GM23248 (cell line): Measurements from ENCODE around the gene CFTR. TPM values are rescaled to one million over a fixed set of nuclear protein-coding genes. Genes with fewer than 3 reads are reported as not detected.

Source experiments
- DNase-seq: peaks from one replicate; pipeline ENCODE4 v3.0.0-alpha.2; 2015
- H2AFZ ChIP-seq: fragments of 200-600 bp; sonication (generic); 2 replicates; pipeline ENCODE4 v1.6.1; 2016; ENCODE audit warnings: antibody characterized with exemption
- H3F3A ChIP-seq: fragments of 200-600 bp; sonication (generic); 2 replicates; pipeline ENCODE4 v1.6.1; 2016; ENCODE audit warnings: mild to moderate bottlenecking, antibody characterized with exemption, mixed run types; ENCODE audit not compliant: insufficient read depth
- H3K27ac ChIP-seq: fragments of 200-600 bp; sonication (generic); 2 replicates; pipeline ENCODE4 v1.5.1; 2016; ENCODE audit warnings: mild to moderate bottlenecking
- H3K27me3 ChIP-seq: fragments of 200-600 bp; sonication (generic); replicated peaks from 2 replicates; pipeline ENCODE4 v1.6.1; 2016; ENCODE audit warnings: mild to moderate bottlenecking; ENCODE audit not compliant: insufficient read depth
- H3K36me3 ChIP-seq: fragments of 200-600 bp; sonication (generic); 2 replicates; pipeline ENCODE4 v1.6.1; 2016; ENCODE audit warnings: low read depth, mild to moderate bottlenecking
- H3K4me1 ChIP-seq: fragments of 200-600 bp; sonication (generic); 2 replicates; pipeline ENCODE4 v1.6.1; 2016; ENCODE audit warnings: mild to moderate bottlenecking; ENCODE audit not compliant: insufficient read depth
- H3K4me2 ChIP-seq: fragments of 200-600 bp; sonication (generic); one replicate; pipeline ENCODE4 v1.6.1; 2016; ENCODE audit warnings: mild to moderate bottlenecking; ENCODE audit not compliant: unreplicated experiment
- H3K4me3 ChIP-seq: fragments of 200-600 bp; sonication (generic); 2 replicates; pipeline ENCODE4 v1.5.1; 2016; ENCODE audit warnings: mild to moderate bottlenecking
- H3K79me2 ChIP-seq: fragments of 200-600 bp; sonication (generic); 2 replicates; pipeline ENCODE4 v1.6.1; 2016; ENCODE audit warnings: mild to moderate bottlenecking; ENCODE audit not compliant: insufficient read depth
- H3K9ac ChIP-seq: fragments of 200-600 bp; sonication (generic); 2 replicates; pipeline ENCODE4 v1.6.1; 2016; ENCODE audit warnings: mild to moderate bottlenecking
- H3K9me2 ChIP-seq: fragments of 200-600 bp; sonication (generic); 2 replicates; pipeline ENCODE4 v1.6.1; 2016; ENCODE audit warnings: mixed run types, mild to moderate bottlenecking, moderate library complexity; ENCODE audit not compliant: insufficient read depth
- H3K9me3 ChIP-seq: fragments of 200-600 bp; sonication (generic); one replicate; pipeline ENCODE4 v1.6.1; 2017; ENCODE audit warnings: low read depth
- H4K20me1 ChIP-seq: fragments of 200-600 bp; sonication (generic); 2 replicates; pipeline ENCODE4 v1.6.0; 2016; ENCODE audit not compliant: insufficient read depth
- EZH2 ChIP-seq: fragments of 200-600 bp; sonication (generic); IDR thresholded peaks from 2 replicates; pipeline ENCODE4 v1.6.1; 2018; ENCODE audit warnings: antibody characterized with exemption, mild to moderate bottlenecking; ENCODE audit not compliant: insufficient read depth, poor library complexity, severe bottlenecking
- EZH2phosphoT487 ChIP-seq: fragments of 200-600 bp; sonication (generic); IDR thresholded peaks from 2 replicates; pipeline ENCODE4 v1.6.1; 2018; ENCODE audit warnings: antibody characterized with exemption, moderate library complexity, mild to moderate bottlenecking, low read depth; ENCODE audit not compliant: insufficient read depth
- WGBS, 2 experiments: methylation state at CpG; one replicate each; pipeline ENCODE4 v1.1.6; 2015 to 2017; ENCODE audit warnings: low lambda C conversion rate in 2 of 2, low coverage in 1 of 2; ENCODE audit errors: missing lambda C conversion rate in 2 of 2; 5-methylcytosine and 5-hydroxymethylcytosine counted together
- in situ Hi-C: fragments of 300-500 bp; cut with MboI; formaldehyde crosslinking; loops from 2 replicates; pipeline ENCODE4 v1.15.0; 2020
- polyA plus RNA-seq: library from polyadenylated mRNA; unstranded; fragments of >200 nt; fragmentation: Nextera tagmentation; extraction: Ambion mirVana; gene quantifications from 2 replicates; pipeline ENCODE4 v1.2.1, GENCODE V29; 2016
- total RNA-seq: library from RNA; depleted of rRNA; stranded (reverse); fragments of >200 nt; shearing (Covaris generic); gene quantifications from 2 replicates; pipeline ENCODE4 v1.2.3, GENCODE V29; 2014

The CFTR gene
- total and polyA plus RNA-seq, 2 experiments from 2014 or later: not detected

- Histone ChIP-seq H2AFZ (no peak overlapping the region), H3K27ac (no peak overlapping the region), H3K9me3 (no peaks in the 10 kb centered on the region), H4K20me1 (no peaks in the 10 kb centered on the region), H3K4me1 (no peaks in the 10 kb centered on the region), H3K9me2 (no peaks in the 10 kb centered on the region; the same call in 1 of the 2 replicates), H3K36me3 (no peaks in the 10 kb centered on the region), H3K4me2 (no peak overlapping the region), H3K79me2 (no peaks in the 10 kb centered on the region), H3K27me3 (no peaks in the 10 kb centered on the region), H3K9ac (no peak overlapping the region), H3K4me3 (no peak overlapping the region), H3F3A (no peaks in the 10 kb centered on the region)
- in situ Hi-C loops: no loop called here
- DNase-seq: no peak
- TF ChIP-seq EZH2phosphoT487: no peak
- TF ChIP-seq EZH2: no peak
These were observed 125.9 kb downstream of the CFTR start for GRCh38 chr7:117605712-117606111.

- H3K27me3 ChIP-seq: no peaks in the 10 kb centered on the region
- no peaks in the 10 kb centered on the region for H3K4me1 ChIP-seq
- H2AFZ ChIP-seq: no peak overlapping the region
- H3K9me3 ChIP-seq: no peaks in the 10 kb centered on the region
- no peak overlapping the region for H3K27ac ChIP-seq
- no peak overlapping the region for H3K4me3 ChIP-seq
- H3K9me2 ChIP-seq: no peaks in the 10 kb centered on the region; the same call in 1 of the 2 replicates
- H3K9ac ChIP-seq: no peak overlapping the region
- H3K79me2 ChIP-seq: no peaks in the 10 kb centered on the region
- DNase-seq: no peak
- TF ChIP-seq EZH2 (no peak), EZH2phosphoT487 (no peak)
- 9 to 10% methylated on average over 3 of the region's 3 CpGs for WGBS, 2 experiments
- H3F3A ChIP-seq: no peaks in the 10 kb centered on the region
- in situ Hi-C loops: no loop called here
- no peaks in the 10 kb centered on the region for H3K36me3 ChIP-seq
- no peaks in the 10 kb centered on the region for H4K20me1 ChIP-seq
- H3K4me2 ChIP-seq: no peak overlapping the region
These were observed 126.3 kb downstream of the CFTR start for GRCh38 chr7:117606132-117606531.

- in situ Hi-C loops: no loop called here
- Histone ChIP-seq H3K9me3 (no peaks in the 10 kb centered on the region), H3K27ac (no peak overlapping the region)
These were observed 130.6 kb downstream of the CFTR start for GRCh38 chr7:117610396-117610795.

GRCh38 chr7:117612637-117613036 lies 132.8 kb downstream of the CFTR start:
- WGBS, 2 experiments: 6 to 9% methylated on average over 3 of the region's 3 CpGs
- Histone ChIP-seq H3K27me3 (no peaks in the 10 kb centered on the region), H3K36me3 (no peaks in the 10 kb centered on the region), H3K4me1 (no peaks in the 10 kb centered on the region), H3K79me2 (no peaks in the 10 kb centered on the region), H3K27ac (no peak overlapping the region), H3K9me2 (no peaks in the 10 kb centered on the region), H3F3A (no peaks in the 10 kb centered on the region), H3K9me3 (no peaks in the 10 kb centered on the region), H3K4me3 (no peak overlapping the region), H3K9ac (no peak overlapping the region), H3K4me2 (no peak overlapping the region), H2AFZ (no peak overlapping the region), H4K20me1 (no peaks in the 10 kb centered on the region)
- in situ Hi-C loops: no loop called here
- TF ChIP-seq EZH2phosphoT487 (no peak), EZH2 (no peak)
- DNase-seq: no peak

More at GRCh38 chr7:117610396-117610795, 130.6 kb downstream of the CFTR start:
- no peak overlapping the region for H3K4me3 ChIP-seq
- no peak overlapping the region for H3K4me2 ChIP-seq
- H3K36me3 ChIP-seq: no peaks in the 10 kb centered on the region
- DNase-seq: no peak
- TF ChIP-seq EZH2phosphoT487 (no peak), EZH2 (no peak)
- WGBS, 2 experiments: 36 to 41% methylated on average over 2 of the region's 2 CpGs
- H3K27me3 ChIP-seq: no peaks in the 10 kb centered on the region
- H2AFZ ChIP-seq: no peak overlapping the region
- no peaks in the 10 kb centered on the region for H3K79me2 ChIP-seq
- H3K9ac ChIP-seq: no peak overlapping the region
- no peaks in the 10 kb centered on the region for H3K4me1 ChIP-seq
- H3K9me2 ChIP-seq: no peaks in the 10 kb centered on the region
- no peaks in the 10 kb centered on the region for H4K20me1 ChIP-seq
- no peaks in the 10 kb centered on the region for H3F3A ChIP-seq

- H3K36me3 ChIP-seq: no peaks in the 10 kb centered on the region
- no peaks in the 10 kb centered on the region for H3F3A ChIP-seq
- no peaks in the 10 kb centered on the region for H3K9me2 ChIP-seq
- no peak overlapping the region for H2AFZ ChIP-seq
- H3K27ac ChIP-seq: no peak overlapping the region
- H3K9me3 ChIP-seq: no peaks in the 10 kb centered on the region
- H4K20me1 ChIP-seq: no peaks in the 10 kb centered on the region
- H3K4me1 ChIP-seq: no peaks in the 10 kb centered on the region
- H3K4me2 ChIP-seq: no peak overlapping the region
- in situ Hi-C loops: no loop called here
- H3K4me3 ChIP-seq: no peak overlapping the region
- no peak for TF ChIP-seq EZH2phosphoT487
- no peak for TF ChIP-seq EZH2
- no peaks in the 10 kb centered on the region for H3K79me2 ChIP-seq
- H3K9ac ChIP-seq: no peak overlapping the region
- no peaks in the 10 kb centered on the region for H3K27me3 ChIP-seq
- 2 to 4% methylated on average over 1 of the region's 1 CpG for WGBS, 2 experiments
- no peak for DNase-seq
These were observed 136.9 kb downstream of the CFTR start for GRCh38 chr7:117616694-117617093.
